A549 (cell line): ENCODE results near the gene SPAG17. TPM values are rescaled to one million over a fixed set of nuclear protein-coding genes. Genes with fewer than 3 reads are reported as not detected.

Experiments
- ATAC-seq, 2 experiments: fragments of 200-7000 bp in 1 of 2; fragments of >200 bp in 1 of 2; cut with Nextera tagmentation in 1 of 2; cut with Tn5 transposase in 1 of 2; 3 replicates each; pipeline versions ENCODE4 v1.8.0 to v1.9.1; 2018 to 2020; ENCODE audit warnings: mild to moderate bottlenecking in 1 of 2, moderate library complexity in 1 of 2
- CTCF ChIA-PET: fragments of 300-600 bp; sonication (Branson Sonifier 250); formaldehyde crosslinking; extraction: SDS; loops from one replicate; lab custom pipeline; 2021; ENCODE audit warnings: antibody characterized with exemption, inconsistent platforms; lab: Yijun Ruan, JAX
- POLR2A ChIA-PET: fragments of 350-600 bp; formaldehyde crosslinking; extraction: SDS; loops from one replicate; lab custom pipeline; 2021; ENCODE audit warnings: antibody characterized with exemption, inconsistent platforms; lab: Yijun Ruan, JAX
- DNase-seq, 2 experiments: peaks; one replicate each; pipeline versions ENCODE4 v3.0.0 to v3.0.0-alpha.2; 2011 to 2016; ENCODE audit warnings: low read depth in 1 of 2, low spot score in 1 of 2
- FAIRE-seq: peaks from 2 replicates; lab custom pipeline; 2011; peaks lifted over from hg19 to GRCh38; lab: Jason Lieb, UNC
- H3K27ac ChIP-seq, 2 experiments: fragments of >200 bp; sonication (Bioruptor Twin); formaldehyde crosslinking; 3 replicates each; pipeline ENCODE4 v1.5.1; 2016 to 2017
- H3K4me1 ChIP-seq: fragments of >200 bp; sonication (Bioruptor Twin); formaldehyde crosslinking; 3 replicates; pipeline ENCODE4 v1.6.1; 2016
- H3K4me2 ChIP-seq: fragments of >200 bp; sonication (Bioruptor Twin); formaldehyde crosslinking; 3 replicates; pipeline ENCODE4 v1.6.1; 2016
- H3K4me3 ChIP-seq: fragments of >200 bp; sonication (Bioruptor Twin); formaldehyde crosslinking; 3 replicates; pipeline ENCODE4 v1.5.1; 2016
- H3K9me3 ChIP-seq: fragments of >200 bp; sonication (Bioruptor Twin); formaldehyde crosslinking; 3 replicates; pipeline ENCODE4 v1.6.1; 2016
- CBX2 ChIP-seq: fragments of 200-600 bp; sonication (generic); IDR thresholded peaks from 2 replicates; pipeline ENCODE4 v1.6.1; 2016; ENCODE audit warnings: low read depth, mild to moderate bottlenecking, borderline replicate concordance
- CEBPB ChIP-seq, 2 experiments: fragments of >200 bp in 1 of 2; sonication (Bioruptor Twin) in 1 of 2; formaldehyde crosslinking in 1 of 2; IDR thresholded peaks; 2 replicates each; pipeline ENCODE4 v1.6.1; 2012 to 2016
- EHF ChIP-seq: fragments of 250-450 bp; sonication (Bioruptor Pico); IDR thresholded peaks from 2 replicates; pipeline ENCODE4 v1.5.0; 2020; ENCODE audit warnings: mild to moderate bottlenecking
- FOSB ChIP-seq: fragments of 250-450 bp; sonication (Bioruptor Pico); IDR thresholded peaks from 2 replicates; pipeline ENCODE4 v1.5.0; 2020; ENCODE audit warnings: mild to moderate bottlenecking, moderate library complexity
- FOXS1 ChIP-seq: fragments of 250-450 bp; sonication (Bioruptor Pico); IDR thresholded peaks from 2 replicates; pipeline ENCODE4 v1.5.0; 2020; ENCODE audit warnings: mild to moderate bottlenecking, moderate library complexity
- HDAC2 ChIP-seq: fragments of 200-600 bp; sonication (generic); IDR thresholded peaks from 2 replicates; pipeline ENCODE4 v1.6.1; 2016
- HEYL ChIP-seq: fragments of 250-450 bp; sonication (Bioruptor Pico); IDR thresholded peaks from 2 replicates; pipeline ENCODE4 v1.8.0; 2021; ENCODE audit warnings: mild to moderate bottlenecking, moderate library complexity
- HOXA7 ChIP-seq: fragments of 250-450 bp; sonication (Bioruptor Pico); IDR thresholded peaks from 2 replicates; pipeline ENCODE4 v1.5.0; 2020; ENCODE audit warnings: mild to moderate bottlenecking, moderate library complexity
- KDM1A ChIP-seq: fragments of 200-600 bp; sonication (generic); IDR thresholded peaks from 2 replicates; pipeline ENCODE4 v1.6.1; 2016; ENCODE audit warnings: low read depth, mild to moderate bottlenecking
- KDM5A ChIP-seq: fragments of 200-600 bp; sonication (generic); IDR thresholded peaks from 2 replicates; pipeline ENCODE4 v1.6.1; 2016; ENCODE audit warnings: antibody characterized with exemption, mild to moderate bottlenecking
- MYC ChIP-seq: IDR thresholded peaks from 2 replicates; pipeline ENCODE4 v1.6.1; 2012; ENCODE audit warnings: mild to moderate bottlenecking, inconsistent platforms, low read length, improper control_type of control experiment, borderline replicate concordance
- NR3C1 ChIP-seq: fragments of >200 bp; sonication (Bioruptor Twin); formaldehyde crosslinking; IDR thresholded peaks from 3 replicates; pipeline ENCODE4 v1.6.1; 2017
- PHF8 ChIP-seq: fragments of 200-600 bp; sonication (generic); IDR thresholded peaks from 2 replicates; pipeline ENCODE4 v1.6.1; 2016; ENCODE audit warnings: low read depth, mild to moderate bottlenecking, antibody characterized with exemption, moderate library complexity, borderline replicate concordance
- RAD21 ChIP-seq, 2 experiments: fragments of >200 bp in 1 of 2; sonication (Bioruptor Twin) in 1 of 2; formaldehyde crosslinking in 1 of 2; IDR thresholded peaks in 1 of 2; conservative IDR thresholded peaks in 1 of 2; 2 replicates in 1 of 2; 3 replicates in 1 of 2; pipeline ENCODE4 v1.6.1; 2012 to 2018; ENCODE audit warnings: inconsistent platforms in 1 of 2
- RARB ChIP-seq: fragments of 250-450 bp; sonication (Bioruptor Pico); IDR thresholded peaks from 2 replicates; pipeline ENCODE4 v1.8.0; 2021; ENCODE audit warnings: mild to moderate bottlenecking, moderate library complexity
- RFX5 ChIP-seq: fragments of 450-650 bp; IDR thresholded peaks from 2 replicates; pipeline ENCODE4 v1.7.1; 2014; ENCODE audit warnings: antibody characterized with exemption, mild to moderate bottlenecking, moderate library complexity
- RNF2 ChIP-seq: fragments of 200-600 bp; sonication (generic); IDR thresholded peaks from 2 replicates; pipeline ENCODE4 v1.6.1; 2016; ENCODE audit warnings: low read depth, mild to moderate bottlenecking, antibody characterized with exemption, moderate library complexity, borderline replicate concordance
- SMC3 ChIP-seq: fragments of >200 bp; sonication (Bioruptor Twin); formaldehyde crosslinking; IDR thresholded peaks from 3 replicates; pipeline ENCODE4 v1.6.1; 2018; ENCODE audit warnings: inconsistent platforms
- SREBF2 ChIP-seq: fragments of 450-650 bp; IDR thresholded peaks from 2 replicates; pipeline ENCODE4 v1.6.1; 2014; ENCODE audit warnings: mild to moderate bottlenecking, moderate library complexity
- ZC3H11A ChIP-seq: fragments of 450-650 bp; IDR thresholded peaks from 2 replicates; pipeline ENCODE4 v1.6.1; 2014; ENCODE audit warnings: antibody characterized with exemption, mild to moderate bottlenecking
- WGBS: methylation state at CpG from one replicate; pipeline ENCODE4 v1.1.6; 2017; ENCODE audit errors: missing lambda C conversion rate; 5-methylcytosine and 5-hydroxymethylcytosine counted together
- polyA plus RNA-seq, 4 experiments: library from polyadenylated mRNA; depleted of rRNA in 3 of 4; stranded (reverse); fragments of >200 nt; fragmentation: RNase III in 1 of 4; extraction: RNeasy Plus Mini Kit Qiagen cat#74134 plus additional on column Dnase treatment in 1 of 4; gene quantifications; 2 replicates in 3 of 4; 3 replicates in 1 of 4; pipeline ENCODE4 v1.2.3, GENCODE V29; 2011 to 2017
- TF ChIP-seq, protein P1 (sequence below): fragments of >200 bp; sonication (Bioruptor Twin); formaldehyde crosslinking; IDR thresholded peaks from 3 replicates; pipeline ENCODE4 v1.6.1; 2016

SPAG17 gene
- polyA plus RNA-seq, 2 of the 4 experiments (the other 2 are of a cell fraction): 0.13 TPM; not detected in 1

DNA sequence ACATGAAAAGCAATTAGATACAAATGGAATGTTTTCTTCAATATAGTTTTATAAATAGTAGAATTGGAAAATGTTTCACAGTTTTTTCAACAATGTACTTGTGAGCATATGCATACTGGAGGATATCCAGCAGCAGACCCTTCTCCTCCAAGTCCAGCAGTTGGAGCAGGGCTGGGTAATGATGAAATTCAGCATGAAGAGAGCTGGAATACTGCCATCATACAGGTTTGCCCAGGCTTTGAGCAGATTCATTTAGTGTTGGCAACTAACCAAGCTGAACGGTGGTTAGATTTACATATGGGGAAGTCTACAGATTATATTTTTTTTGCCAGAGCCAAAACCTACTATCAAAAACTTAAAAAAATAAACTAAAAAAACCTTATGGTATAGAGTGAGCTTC, 217.1 kb downstream of the SPAG17 start:
- WGBS: 0% methylated on average over 1 of the region's 1 CpG
- FAIRE-seq (no peak), DNase-seq (no peak), ATAC-seq (no peak)
- Histone ChIP-seq H3K27ac (no peak overlapping the region), H3K4me1 (no peaks in the 10 kb centered on the region)
- ChIA-PET CTCF (no interaction called here), POLR2A (no interaction called here)
- TF ChIP-seq MYC (no peak), RAD21 (conservative IDR thresholded peaks at IDR 0.05 in 1 of 2, IDR thresholded peaks at IDR 0.05 in 1 of 2) (no peak), FOXS1 (CRISPR knock-in tag) (no peak), CEBPB (IDR thresholded peaks at IDR 0.05) (no peak), KDM1A (no peak)
- TF ChIP-seq, protein P1, sequence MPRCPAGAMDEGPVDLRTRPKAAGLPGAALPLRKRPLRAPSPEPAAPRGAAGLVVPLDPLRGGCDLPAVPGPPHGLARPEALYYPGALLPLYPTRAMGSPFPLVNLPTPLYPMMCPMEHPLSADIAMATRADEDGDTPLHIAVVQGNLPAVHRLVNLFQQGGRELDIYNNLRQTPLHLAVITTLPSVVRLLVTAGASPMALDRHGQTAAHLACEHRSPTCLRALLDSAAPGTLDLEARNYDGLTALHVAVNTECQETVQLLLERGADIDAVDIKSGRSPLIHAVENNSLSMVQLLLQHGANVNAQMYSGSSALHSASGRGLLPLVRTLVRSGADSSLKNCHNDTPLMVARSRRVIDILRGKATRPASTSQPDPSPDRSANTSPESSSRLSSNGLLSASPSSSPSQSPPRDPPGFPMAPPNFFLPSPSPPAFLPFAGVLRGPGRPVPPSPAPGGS: no peak
- TF ChIP-seq, all 56 proteins: peak for 0
- Histone ChIP-seq H3K4me2 (no peak overlapping the region), H3K4me3 (no peak overlapping the region), H3K9me3 (no peaks in the 10 kb centered on the region)

DNA sequence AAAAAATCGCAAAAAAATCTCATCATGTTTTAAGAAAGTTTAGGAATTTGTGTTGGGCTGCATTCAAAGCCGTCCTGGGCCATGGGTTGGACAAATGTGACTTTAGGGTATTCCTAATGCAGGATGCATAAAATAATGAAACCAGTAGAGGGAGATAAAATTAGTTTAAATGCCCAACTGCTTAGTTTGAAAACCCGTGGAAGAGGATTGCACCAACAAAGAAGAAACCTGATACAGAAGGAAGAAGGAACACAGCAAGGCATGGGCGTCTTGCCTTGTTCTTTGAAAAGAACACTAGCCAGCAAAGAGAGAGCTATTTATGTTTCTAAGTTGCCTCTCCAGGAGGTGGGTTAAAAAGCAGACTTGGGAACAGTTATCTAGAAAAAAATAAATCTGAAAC, 217.6 kb downstream of the SPAG17 start:
- peak in 1 of 2 experiments; percentile 41; a peak in 1 of 6 replicates for ATAC-seq
- H3K9me3 ChIP-seq: no peaks in the 10 kb centered on the region
- FAIRE-seq: no peak
- no peak for TF ChIP-seq KDM1A
- no peak for TF ChIP-seq HOXA7
- TF ChIP-seq NR3C1: no peak
- TF ChIP-seq CEBPB (IDR thresholded peaks at IDR 0.05): no peak
- TF ChIP-seq, protein P1: no peak
- TF ChIP-seq RARB (CRISPR knock-in tag): no peak
- TF ChIP-seq RFX5: no peak
- TF ChIP-seq KDM5A: no peak
- no peak for TF ChIP-seq HEYL
- TF ChIP-seq EHF (CRISPR knock-in tag): no peak
- TF ChIP-seq SREBF2: no peak
- no peak for TF ChIP-seq PHF8
- TF ChIP-seq HDAC2: no peak
- TF ChIP-seq RNF2: no peak
- no peak for TF ChIP-seq FOSB (CRISPR knock-in tag)
- no peak for TF ChIP-seq SMC3
- no peak for TF ChIP-seq ZC3H11A
- TF ChIP-seq, all 56 proteins: peak for 0
- ChIA-PET POLR2A (no interaction called here), CTCF (no interaction called here)
- H3K4me1 ChIP-seq: no peaks in the 10 kb centered on the region
- no peak overlapping the region for H3K4me2 ChIP-seq
- DNase-seq: peak in 1 of 2 experiments; percentile 2
- WGBS: 65% methylated on average over 4 of the region's 4 CpGs
- no peak overlapping the region for H3K27ac ChIP-seq
- no peak overlapping the region for H3K4me3 ChIP-seq

DNA sequence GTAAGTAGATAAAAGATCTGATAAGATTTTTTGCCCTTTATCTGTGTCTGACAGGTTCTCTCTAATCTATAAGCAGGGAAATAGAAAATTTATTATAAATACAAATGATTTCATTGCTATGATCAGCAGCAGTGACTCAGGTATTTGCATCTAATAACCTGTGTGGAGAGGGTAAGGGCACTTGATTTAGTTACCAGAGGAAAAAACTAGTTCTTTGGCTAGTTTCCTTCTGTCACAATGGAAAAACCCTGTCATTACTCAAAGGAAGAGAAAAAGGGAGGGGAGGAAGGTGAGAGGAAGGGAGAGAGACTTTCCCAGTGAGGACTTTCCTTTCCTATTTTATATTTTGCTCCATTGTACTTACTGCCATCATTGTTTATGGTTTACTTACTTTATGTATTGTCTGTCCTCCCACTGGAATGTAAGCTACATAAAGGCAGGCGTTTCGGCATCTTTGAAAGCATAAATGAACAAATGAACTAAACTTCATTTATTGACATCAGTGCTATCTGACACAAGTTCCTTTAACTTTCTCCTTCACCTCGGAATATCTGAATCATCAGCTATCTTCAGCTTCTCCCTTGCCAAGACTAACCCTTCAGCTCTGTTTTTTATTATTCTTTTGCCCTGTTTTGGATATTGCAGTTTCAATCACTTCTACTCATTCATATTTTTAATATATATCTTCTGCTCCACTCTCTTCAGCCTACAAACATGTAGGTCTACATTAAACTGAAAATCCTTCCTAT, 220.6 kb downstream of the SPAG17 start:
- CTCF ChIA-PET: no interaction called here
- ATAC-seq: no peak
- H3K4me3 ChIP-seq: no peak overlapping the region

More for the DNA sequence above, 220.6 kb downstream of the SPAG17 start:
- H3K4me1 ChIP-seq: no peaks in the 10 kb centered on the region
- POLR2A ChIA-PET: no interaction called here
- H3K9me3 ChIP-seq: no peaks in the 10 kb centered on the region
- no peak overlapping the region for H3K4me2 ChIP-seq
- WGBS: 92% methylated on average over 3 of the region's 3 CpGs
- TF ChIP-seq RARB (CRISPR knock-in tag) (no peak), CBX2 (no peak), HDAC2 (no peak)
- no peak overlapping the region for H3K27ac ChIP-seq
- DNase-seq: no peak
- FAIRE-seq: no peak
